ENCODE data around the gene SCYGR2. TPM values are rescaled to one million over a fixed set of nuclear protein-coding genes. Genes with fewer than 3 reads are reported as not detected.
A peak's percentile ranks its signal among the peaks of the same experiment; 100 is the strongest.

Gene SCYGR2
- total and polyA plus RNA-seq, 2 of the 8 experiments (the other 6 are each of a cell fraction or from before 2014, with no cell fraction given) = not detected

DNA sequence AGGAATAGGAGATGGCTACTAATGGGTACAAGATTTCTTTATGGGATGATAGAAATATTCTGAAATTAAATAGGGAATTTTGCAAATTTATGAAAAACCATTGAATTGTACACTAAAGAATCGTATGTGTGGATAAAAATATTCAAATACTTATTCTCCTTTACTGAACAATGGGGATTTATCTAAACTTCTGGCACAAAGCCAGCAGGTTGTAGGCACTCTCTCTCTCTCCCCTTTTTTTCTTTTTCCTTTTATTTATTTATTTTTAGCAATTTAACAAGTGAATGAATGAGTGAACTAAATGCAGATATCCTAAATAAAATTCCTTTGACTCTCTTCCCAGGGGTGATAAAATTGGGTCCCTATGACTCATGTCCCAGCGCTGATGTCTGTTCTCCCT, 21.9 kb upstream of the SCYGR2 start:
- H3K4me1 ChIP-seq (replicated peaks in 1 of 4; ENCODE audit: control insufficient read depth in 3 of 4, insufficient read depth in 4 of 4, low read length in 3 of 4) = 0 out of 7 replicates have a peak, but pooled peaks cover 0 to 3% (median 0%) of the 10 kb centered on the region in 4 experiments
- no peak overlapping the region for H4K91ac ChIP-seq (replicated peaks; ENCODE audit: insufficient read length, low read length)
- H3K23ac ChIP-seq (ENCODE audit: insufficient read length) = no peak overlapping the region
- no peak overlapping the region for H2BK12ac ChIP-seq (ENCODE audit: low read depth, low read length)
- no peak overlapping the region for H3K4me3 ChIP-seq (ENCODE audit: extremely low read depth in 1 of 4, insufficient read depth in 2 of 4, low read depth in 3 of 4, low read length in 4 of 4)
- no peaks in the 10 kb centered on the region for H4K20me1 ChIP-seq (replicated peaks in 1 of 2; ENCODE audit: control insufficient read depth in 1 of 2, insufficient read depth in 2 of 2, low read length in 2 of 2)
- no peak overlapping the region for H2AK5ac ChIP-seq (ENCODE audit: low read depth, low read length)
- no peaks in the 10 kb centered on the region for H3K79me1 ChIP-seq (ENCODE audit: low read depth, low read length)
- no peak overlapping the region for H3K4me2 ChIP-seq (ENCODE audit: insufficient read depth in 1 of 2, low read depth in 2 of 2, low read length in 2 of 2)
- no peak for FAIRE-seq
- H3K27ac ChIP-seq (ENCODE audit: low read depth, low read length) = no peak overlapping the region
- H3K36me3 ChIP-seq (ENCODE audit: control insufficient read depth in 2 of 4, insufficient read depth in 4 of 4, low read length in 3 of 4) = no peaks in the 10 kb centered on the region
- H3K23me2 ChIP-seq (ENCODE audit: low read depth, low read length) = no peaks in the 10 kb centered on the region
- 0 out of 2 replicates have a peak overlapping the region, but pooled peaks have one; percentile 33 for H2AFZ ChIP-seq (ENCODE audit: low read length)
- no peak overlapping the region for H2BK15ac ChIP-seq (ENCODE audit: low read length)
- DNase-seq (ENCODE audit: low read depth in 1 of 2, low spot score in 2 of 2) = no peak
- H2BK120ac ChIP-seq (replicated peaks; ENCODE audit: low read depth, low read length) = no peak overlapping the region
- H3K56ac ChIP-seq (replicated peaks; ENCODE audit: insufficient read length, low read depth, low read length) = no peak overlapping the region
- no peak overlapping the region for H4K5ac ChIP-seq (ENCODE audit: insufficient read length, low read depth, low read length)
- H3K79me2 ChIP-seq (ENCODE audit: control insufficient read depth in 1 of 2, insufficient read depth in 2 of 2, low read length in 2 of 2) = no peaks in the 10 kb centered on the region
- no peak overlapping the region for H3K18ac ChIP-seq (ENCODE audit: extremely low read depth, low read length)
- H2BK5ac ChIP-seq (ENCODE audit: low read depth, low read length) = no peak overlapping the region
- H3K4ac ChIP-seq (replicated peaks; ENCODE audit: insufficient read length, low read depth, low read length) = no peak overlapping the region
- no peak overlapping the region for H3K9ac ChIP-seq (replicated peaks in 1 of 4; ENCODE audit: extremely low read depth in 1 of 4, low read depth in 3 of 4, low read length in 3 of 4)
- H3K27me3 ChIP-seq (replicated peaks in 1 of 4; ENCODE audit: control insufficient read depth in 3 of 4, extremely low read depth in 1 of 4, insufficient read depth in 3 of 4, low read length in 3 of 4) = no peaks in the 10 kb centered on the region
- 74% methylated on average over 2 of the region's 2 CpGs; no CpG with 5 or more reads in 1 of the 2 experiments for WGBS, 2 experiments (ENCODE audit: extremely low coverage in 1 of 2, insufficient coverage in 1 of 2, insufficient read length in 1 of 2, insufficient replicate concordance in 2 of 2, low coverage in 1 of 2, low lambda C conversion rate in 2 of 2, missing lambda C conversion rate in 1 of 2)
- CTCF ChIA-PET (ENCODE audit: partially characterized antibody) = interaction anchor here (1.0 kb wide), 1 partner anchor 20 kb away, joined by 5 read pairs; no protein-coding TSS in a partner anchor
- no peak overlapping the region for H2BK20ac ChIP-seq (ENCODE audit: low read length)
- no peak overlapping the region for H4K8ac ChIP-seq (ENCODE audit: extremely low read depth, insufficient read depth, low read length)
- peaks cover 0 to 2% of the 10 kb centered on the region in 2 experiments; a peak in 1 of 4 replicates for H3K9me3 ChIP-seq (ENCODE audit: insufficient read depth in 2 of 2, low read depth in 1 of 2, low read length in 1 of 2)
- POLR2A ChIA-PET (ENCODE audit: partially characterized antibody) = no interaction called here
- H3K14ac ChIP-seq (ENCODE audit: insufficient read length) = no peak overlapping the region
- no peak for TF ChIP-seq JUN (IDR thresholded peaks at IDR 0.05; ENCODE audit: low read depth, low read length)
- TF ChIP-seq CBX5 (IDR thresholded peaks at IDR 0.05; ENCODE audit: low read depth, low read length) = no peak
- no peak for TF ChIP-seq POLR2AphosphoS5 (IDR thresholded peaks at IDR 0.05; ENCODE audit: low read depth, low read length)
- TF ChIP-seq HDAC6 (IDR thresholded peaks at IDR 0.05; ENCODE audit: low read depth, low read length) = no peak
- no peak for TF ChIP-seq RAD21 (IDR thresholded peaks at IDR 0.05 in 1 of 2, conservative IDR thresholded peaks at IDR 0.05 in 1 of 2; ENCODE audit: low read depth in 2 of 2, low read length in 2 of 2)
- TF ChIP-seq SUZ12 (IDR thresholded peaks at IDR 0.05; ENCODE audit: low read length) = no peak
- TF ChIP-seq YY1 (IDR thresholded peaks at IDR 0.05; ENCODE audit: low read depth, low read length) = no peak
- no peak for TF ChIP-seq BRCA1 (IDR thresholded peaks at IDR 0.05; ENCODE audit: low read depth, low read length)
- TF ChIP-seq TBP (IDR thresholded peaks at IDR 0.05; ENCODE audit: low read depth, low read length) = no peak
- TF ChIP-seq SAP30 (IDR thresholded peaks at IDR 0.05; ENCODE audit: insufficient read depth, insufficient replicate concordance, low read length) = no peak
